ENCODE results near the gene DCTPP1. TPM values are rescaled to one million over a fixed set of nuclear protein-coding genes. Genes with fewer than 3 reads are reported as not detected.

The DCTPP1 gene
- total RNA-seq, 1 experiment from 2014 or later = 11.9 TPM

- in situ Hi-C loops (cut with HindIII; ENCODE audit: low pct_unique_long_range_greater_than_20kb, low sequenced_read_pairs) = no loop called here
These were observed 11.3 kb downstream of the DCTPP1 start for GRCh38 chr16:30418350-30419181.

GRCh38 chr16:30417529-30418349 lies 12.1 kb downstream of the DCTPP1 start:
- in situ Hi-C loops (cut with HindIII; ENCODE audit: low pct_unique_long_range_greater_than_20kb, low sequenced_read_pairs) = no loop called here
- DNase-seq (ENCODE audit: low read depth, low spot score) = peak; percentile 92

More at GRCh38 chr16:30418350-30419181, 11.3 kb downstream of the DCTPP1 start:
- DNase-seq (ENCODE audit: low read depth, low spot score) = no peak

DNA sequence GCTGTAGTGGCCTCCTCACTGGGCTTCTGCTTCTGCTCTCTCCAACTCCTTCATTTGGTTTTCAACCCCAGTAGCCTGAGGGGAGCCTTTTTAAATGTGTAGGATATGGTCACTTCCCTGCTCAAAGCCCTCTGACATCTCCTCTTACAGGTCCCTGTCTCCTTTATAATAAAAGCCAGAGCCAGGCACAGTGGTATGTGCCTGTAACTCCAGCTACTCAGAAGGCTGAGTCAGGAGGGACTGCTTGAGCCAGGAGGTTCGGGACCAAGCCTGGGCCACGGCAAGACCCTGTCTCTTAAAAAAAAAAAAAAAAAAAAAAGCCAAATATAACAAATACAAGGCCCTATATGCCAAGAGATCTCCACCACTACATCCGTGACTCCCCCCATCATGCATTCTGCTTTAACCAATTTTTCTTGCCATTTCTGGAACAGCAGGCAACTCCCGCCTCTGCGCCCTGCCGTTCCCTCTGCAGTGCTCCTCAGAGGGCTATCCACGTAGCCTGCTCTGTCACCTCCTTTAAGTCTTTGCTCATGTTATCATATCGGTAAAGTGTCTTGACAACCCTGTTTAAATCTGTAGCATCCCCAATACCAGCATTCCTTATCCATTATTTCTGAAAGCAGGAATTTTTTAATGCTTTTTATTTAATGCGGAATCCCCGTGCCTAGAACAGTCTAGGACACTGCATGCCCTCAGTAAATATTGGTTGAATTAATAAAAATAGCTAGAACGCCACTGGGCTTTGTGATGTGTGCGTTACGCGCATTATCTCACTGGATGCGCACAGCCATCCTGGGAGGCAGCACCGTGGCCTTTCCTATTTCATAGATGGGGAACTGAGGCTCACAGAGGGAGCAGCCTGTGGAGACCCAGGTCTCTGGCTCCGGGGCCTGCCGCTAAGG lies 13.0 kb downstream of the DCTPP1 start:
- in situ Hi-C loops (cut with HindIII; ENCODE audit: low pct_unique_long_range_greater_than_20kb, low sequenced_read_pairs) = no loop called here
- no peak for DNase-seq (ENCODE audit: low read depth, low spot score)

DNA sequence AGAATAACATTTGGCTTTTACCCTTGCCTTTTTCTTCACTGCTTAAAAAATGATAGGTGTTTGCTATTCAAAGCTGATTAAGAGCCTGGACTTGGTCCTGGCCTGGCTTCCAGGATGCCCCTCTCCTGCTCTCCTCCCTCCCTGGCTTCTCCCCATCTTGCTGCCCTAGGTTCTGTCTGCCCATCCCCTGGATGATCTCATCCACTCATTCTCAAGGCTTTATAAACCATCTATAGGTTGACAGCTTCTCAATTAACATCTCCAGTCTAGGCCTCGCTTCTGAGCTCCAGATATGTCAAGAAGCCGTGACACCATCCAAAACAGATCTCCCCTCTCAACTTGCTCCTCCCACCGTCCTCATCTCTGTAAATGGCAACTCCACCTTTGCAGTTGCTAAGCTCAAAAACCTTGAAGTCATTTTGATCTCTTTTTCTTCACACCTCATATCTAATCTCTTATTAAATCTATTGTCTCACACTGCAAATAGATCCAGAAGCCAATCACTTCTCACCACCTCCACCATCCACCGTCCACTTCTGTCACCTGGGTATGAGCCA lies 13.7 kb downstream of the DCTPP1 start:
- in situ Hi-C loops (cut with HindIII; ENCODE audit: low pct_unique_long_range_greater_than_20kb, low sequenced_read_pairs) = no loop called here
- no peak for DNase-seq (ENCODE audit: low read depth, low spot score)

GRCh38 chr16:30414159-30414558 lies 15.7 kb downstream of the DCTPP1 start:
- in situ Hi-C loops (cut with HindIII; ENCODE audit: low pct_unique_long_range_greater_than_20kb, low sequenced_read_pairs) = no loop called here
- DNase-seq (ENCODE audit: low read depth, low spot score) = peak; percentile 21

DNA sequence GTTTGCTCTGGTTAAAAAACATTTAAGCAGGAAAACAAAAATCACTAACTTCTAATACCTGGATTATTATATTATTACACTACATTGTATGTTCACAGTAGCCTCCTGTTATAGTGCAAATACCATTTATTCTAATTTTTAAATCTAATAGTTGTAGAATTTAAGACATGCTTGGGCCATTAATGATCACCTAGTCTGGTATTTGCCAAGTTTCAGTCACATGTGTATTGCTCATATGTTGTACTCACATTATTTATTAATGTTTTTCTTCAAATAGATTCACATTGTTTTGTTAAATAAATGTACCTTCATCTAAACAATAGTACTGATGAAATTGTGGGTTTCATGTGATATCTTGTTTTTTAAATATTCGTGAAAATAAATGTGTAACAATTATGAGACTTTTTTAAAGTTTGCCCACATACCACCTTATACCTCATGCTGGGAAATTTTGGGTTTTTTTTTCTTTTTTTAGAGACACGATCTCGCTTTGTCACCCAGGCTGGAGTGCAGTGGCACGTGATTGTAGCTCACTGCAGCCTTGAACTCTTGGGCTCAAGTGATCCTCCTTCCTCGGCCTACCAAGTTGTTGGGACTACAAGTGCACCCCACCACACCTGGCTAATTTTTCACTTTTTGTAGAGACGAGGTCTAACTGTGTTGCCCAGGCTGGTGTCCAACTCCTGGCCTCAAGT lies 16.6 kb downstream of the DCTPP1 start:
- in situ Hi-C loops (cut with HindIII; ENCODE audit: low pct_unique_long_range_greater_than_20kb, low sequenced_read_pairs) = no loop called here
- DNase-seq (ENCODE audit: low read depth, low spot score) = no peak

GRCh38 chr16:30409125-30410060 lies 20.4 kb downstream of the DCTPP1 start:
- in situ Hi-C loops (cut with HindIII; ENCODE audit: low pct_unique_long_range_greater_than_20kb, low sequenced_read_pairs) = no loop called here
- peak; percentile 91 for DNase-seq (ENCODE audit: low read depth, low spot score)

GRCh38 chr16:30407804-30408534 lies 21.9 kb downstream of the DCTPP1 start:
- no peak for DNase-seq (ENCODE audit: low read depth, low spot score)
- in situ Hi-C loops (cut with HindIII; ENCODE audit: low pct_unique_long_range_greater_than_20kb, low sequenced_read_pairs) = no loop called here

- DNase-seq (ENCODE audit: low read depth, low spot score) = peak; percentile 81
- in situ Hi-C loops (cut with HindIII; ENCODE audit: low pct_unique_long_range_greater_than_20kb, low sequenced_read_pairs) = no loop called here
These were observed 22.6 kb downstream of the DCTPP1 start, which contains the start of gene ZNF771 for GRCh38 chr16:30407102-30407803. ZNF771 (plus strand) TSS chr16:30407606; CDS start chr16:30408054, 448 bp downstream.

GRCh38 chr16:30406795-30407101 lies 23.1 kb downstream of the DCTPP1 start:
- in situ Hi-C loops (cut with HindIII; ENCODE audit: low pct_unique_long_range_greater_than_20kb, low sequenced_read_pairs) = no loop called here

GRCh38 chr16:30401768-30402425 lies 27.9 kb downstream of the DCTPP1 start:
- no peak for DNase-seq (ENCODE audit: low read depth, low spot score)
- in situ Hi-C loops (cut with HindIII; ENCODE audit: low pct_unique_long_range_greater_than_20kb, low sequenced_read_pairs) = no loop called here

More at GRCh38 chr16:30406795-30407101, 23.1 kb downstream of the DCTPP1 start:
- DNase-seq (ENCODE audit: low read depth, low spot score) = no peak

- no peak for DNase-seq (ENCODE audit: low read depth, low spot score)
- in situ Hi-C loops (cut with HindIII; ENCODE audit: low pct_unique_long_range_greater_than_20kb, low sequenced_read_pairs) = no loop called here
These were observed 30.2 kb downstream of the DCTPP1 start for GRCh38 chr16:30399435-30400186.

DNA sequence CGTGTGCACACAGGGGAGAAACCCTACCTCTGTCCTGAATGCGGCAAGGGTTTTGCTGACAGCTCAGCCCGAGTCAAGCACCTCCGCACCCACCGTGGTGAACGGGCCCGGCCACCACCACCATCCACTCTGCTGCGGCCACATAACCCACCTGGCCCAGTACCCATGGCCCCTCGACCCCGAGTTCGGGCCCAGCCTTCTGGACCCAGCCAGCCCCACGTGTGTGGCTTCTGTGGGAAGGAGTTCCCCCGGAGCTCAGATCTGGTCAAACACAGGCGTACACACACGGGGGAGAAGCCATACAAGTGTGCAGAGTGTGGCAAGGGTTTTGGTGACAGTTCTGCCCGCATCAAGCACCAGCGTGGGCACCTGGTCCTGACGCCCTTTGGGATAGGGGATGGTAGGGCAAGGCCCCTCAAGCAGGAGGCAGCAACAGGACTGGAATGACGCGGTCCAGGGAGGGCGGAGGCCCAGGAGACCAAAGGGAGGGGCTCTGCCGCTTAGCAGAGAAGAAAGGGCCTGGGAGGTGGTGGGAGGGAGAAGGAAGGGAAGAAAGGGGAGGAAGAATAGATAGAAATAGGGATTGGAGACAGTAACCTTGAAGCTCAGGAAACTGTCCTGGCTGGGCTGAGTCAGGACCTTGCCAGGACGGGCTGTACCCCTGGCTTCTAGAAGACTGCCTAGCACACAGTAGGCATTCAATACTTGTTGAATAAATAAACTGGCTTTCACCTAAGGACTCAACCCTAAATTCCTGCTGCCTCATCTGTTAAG lies 31.0 kb downstream of the DCTPP1 start:
- in situ Hi-C loops (cut with HindIII; ENCODE audit: low pct_unique_long_range_greater_than_20kb, low sequenced_read_pairs) = no loop called here
- DNase-seq (ENCODE audit: low read depth, low spot score) = no peak
